ENCODE results near the gene SSBP3.

Gene SSBP3

DNA sequence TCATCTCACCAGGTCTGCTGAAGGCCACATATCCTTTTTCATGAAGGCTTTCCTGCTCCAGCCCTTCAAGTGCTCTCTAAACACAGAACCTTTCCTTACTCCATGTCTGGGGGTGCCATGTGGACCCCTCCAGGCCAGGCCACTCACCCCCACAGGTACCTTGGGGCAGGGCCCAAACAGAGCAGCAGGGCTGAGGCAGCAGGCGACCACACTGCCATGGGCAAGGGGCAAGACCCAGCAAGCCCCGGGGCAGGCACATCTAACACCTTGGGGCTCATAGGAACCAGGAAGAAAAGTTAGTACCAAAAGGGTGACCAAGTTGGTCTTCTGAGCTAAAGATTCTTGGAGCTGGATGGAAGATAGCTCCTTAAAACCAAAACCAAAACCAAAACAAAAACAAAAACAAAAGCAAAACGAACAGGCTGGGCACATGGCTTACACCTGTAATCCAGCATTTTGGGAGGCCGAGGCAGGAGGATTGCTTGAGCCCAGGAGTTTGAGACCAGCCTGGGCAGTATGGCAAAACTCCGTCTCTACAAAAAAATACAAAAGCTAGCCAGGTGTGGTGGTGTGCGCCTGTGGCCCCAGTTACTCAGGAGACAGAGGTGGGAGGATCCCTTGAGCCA, 142.5 kb downstream of the SSBP3 start:
- peak in 1 of 5 donors; percentile 28 for DNase-seq

GRCh38 chr1:54262244-54262643, 143.9 kb downstream of the SSBP3 start:
- no peak for DNase-seq

DNA sequence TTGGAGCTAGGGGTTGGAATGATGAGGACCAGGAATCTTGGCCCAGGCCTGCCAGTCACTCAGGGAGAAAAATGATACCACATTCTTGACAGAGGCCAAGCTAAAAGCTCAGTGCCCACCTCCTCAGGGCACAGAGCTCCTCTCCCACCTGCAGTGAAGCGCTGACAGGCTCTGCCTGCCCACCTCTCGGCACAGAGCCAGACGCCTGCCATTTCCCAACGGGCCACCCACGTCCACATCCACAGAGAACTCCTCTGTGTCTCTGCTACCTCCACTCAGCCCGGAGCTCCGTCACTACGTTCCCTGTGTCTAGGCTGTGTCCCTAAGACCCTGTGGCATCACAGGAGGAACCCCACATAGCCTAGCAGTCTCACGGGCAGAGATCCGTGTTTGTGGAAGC, 145.4 kb downstream of the SSBP3 start:
- DNase-seq = no peak

GRCh38 chr1:54259546-54260140, 146.6 kb downstream of the SSBP3 start:
- DNase-seq = no peak

DNA sequence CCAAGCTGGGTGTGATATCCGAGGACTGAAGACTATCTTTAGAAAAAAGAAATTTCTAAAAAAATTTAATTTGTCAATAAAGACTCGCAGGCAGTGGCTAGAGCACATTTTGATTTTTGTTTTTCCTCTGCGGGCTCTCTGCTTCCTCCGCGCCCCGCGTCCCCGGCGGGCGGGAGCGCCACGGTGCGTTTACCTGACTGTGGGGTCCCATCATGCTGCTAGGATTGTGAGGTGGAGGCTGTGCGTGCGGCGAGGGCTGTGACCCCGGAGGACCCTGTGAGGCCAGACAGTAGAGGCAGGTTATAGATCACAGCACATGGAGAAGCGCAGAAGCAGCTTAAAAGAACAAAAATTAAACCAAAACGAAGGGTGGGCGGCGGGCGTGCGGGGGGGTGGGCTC, 148.3 kb downstream of the SSBP3 start:
- no peak for DNase-seq

GRCh38 chr1:54257346-54257620, 148.9 kb downstream of the SSBP3 start:
- no peak for DNase-seq

GRCh38 chr1:54256522-54257345, 149.5 kb downstream of the SSBP3 start:
- no peak for DNase-seq

- no peak for DNase-seq
Observed at GRCh38 chr1:54255026-54255702, 151.0 kb downstream of the SSBP3 start.

- no peak for DNase-seq
Observed at GRCh38 chr1:54254055-54254454, 152.1 kb downstream of the SSBP3 start.

- DNase-seq = no peak
Observed at GRCh38 chr1:54253480-54253879, 152.7 kb downstream of the SSBP3 start.

- no peak for DNase-seq
Observed at GRCh38 chr1:54252371-54252936, 153.7 kb downstream of the SSBP3 start.

DNA sequence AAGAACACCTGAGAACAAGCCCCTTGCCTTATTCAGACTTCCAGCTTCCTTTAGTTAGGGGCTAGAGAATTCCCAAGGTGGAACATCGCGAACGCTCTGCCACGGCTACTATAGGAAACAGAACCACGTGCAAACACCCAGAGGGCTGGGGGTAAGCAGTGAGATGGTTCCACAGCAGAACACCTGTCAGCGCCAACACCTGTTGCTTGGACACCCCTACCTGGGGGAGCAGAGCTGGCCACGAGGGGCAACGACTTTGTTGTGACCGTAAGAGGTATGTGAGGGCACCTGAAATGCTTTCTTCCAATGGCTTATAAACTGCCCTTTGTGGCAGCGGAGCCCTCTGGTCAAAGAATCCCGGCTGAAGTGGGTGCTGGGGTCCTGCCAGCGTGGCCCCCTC, 155.5 kb downstream of the SSBP3 start:
- no peak for DNase-seq

GRCh38 chr1:54249819-54250435, 156.3 kb downstream of the SSBP3 start:
- no peak for DNase-seq

DNA sequence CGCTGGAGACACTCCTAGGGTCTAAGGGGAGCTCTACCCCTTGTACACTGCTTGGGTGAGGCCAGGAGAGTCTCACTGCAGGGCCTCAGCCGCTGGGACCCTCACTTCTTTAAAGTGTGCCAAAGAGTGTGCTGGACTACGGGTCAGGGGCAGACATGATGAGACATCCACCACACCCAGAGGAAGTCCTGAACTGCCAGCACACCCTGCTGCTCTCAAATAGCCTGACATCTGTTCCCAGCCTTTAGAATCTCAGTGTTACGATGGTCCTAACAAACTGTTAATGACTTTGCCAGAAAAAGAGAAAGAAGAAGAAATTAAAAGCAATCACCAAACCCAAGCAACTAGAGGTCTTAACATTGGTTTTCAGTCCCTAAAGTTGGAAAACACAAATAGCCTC, 157.2 kb downstream of the SSBP3 start:
- no peak for DNase-seq

GRCh38 chr1:54247863-54248515, 158.2 kb downstream of the SSBP3 start:
- no peak for DNase-seq

DNA sequence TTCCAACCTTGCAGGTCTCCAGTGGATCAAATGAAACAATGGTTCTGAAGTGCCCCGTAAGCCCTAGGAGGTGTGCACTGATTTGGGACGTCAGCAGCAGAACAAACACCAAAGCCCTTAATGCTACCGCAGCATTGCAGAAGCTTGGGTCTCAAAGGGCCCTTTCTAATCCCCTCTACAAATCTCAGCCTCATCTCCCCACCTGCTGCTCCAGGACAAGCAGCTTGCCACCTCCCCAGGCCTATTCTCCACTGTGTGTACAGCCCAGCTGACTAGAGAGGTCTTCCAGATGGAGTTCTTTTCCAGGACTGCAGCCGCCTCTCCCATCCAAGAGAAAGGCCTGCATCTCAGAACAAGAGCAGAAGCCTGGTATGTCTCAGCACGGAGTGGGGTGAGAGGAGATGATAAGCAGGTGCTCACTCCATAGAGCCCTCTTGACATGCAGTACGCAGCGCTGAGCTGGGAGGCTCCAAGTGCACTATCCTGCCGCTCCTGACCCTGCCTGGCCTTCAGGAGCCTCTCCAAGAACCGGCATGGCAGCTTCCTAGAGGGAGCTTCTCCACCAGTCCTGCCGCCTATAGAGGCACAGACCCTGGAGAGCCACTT, 160.0 kb downstream of the SSBP3 start:
- DNase-seq = no peak

GRCh38 chr1:54245501-54245900, 160.7 kb downstream of the SSBP3 start:
- DNase-seq = no peak

DNA sequence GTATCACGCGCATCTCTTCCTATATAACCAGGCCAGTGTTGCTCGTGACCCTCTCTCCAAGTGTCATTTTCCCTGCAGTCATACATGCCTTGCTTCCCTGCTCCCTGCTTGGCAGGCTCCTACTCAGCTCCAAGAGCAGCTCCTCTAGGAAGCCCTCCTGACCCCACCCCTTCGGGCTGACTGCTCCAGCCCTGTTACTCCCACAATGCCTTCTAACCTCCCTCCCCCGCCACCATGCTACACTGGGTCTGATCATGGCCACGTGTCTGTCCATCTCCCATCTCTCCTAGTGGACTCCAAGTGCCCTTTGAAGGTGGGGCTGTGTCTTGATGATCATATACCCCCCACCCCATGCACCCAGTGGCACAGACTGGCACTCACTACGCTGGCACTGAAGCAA, 161.5 kb downstream of the SSBP3 start:
- no peak for DNase-seq

- no peak for DNase-seq
Observed at GRCh38 chr1:54243022-54243421, 163.2 kb downstream of the SSBP3 start.

DNA sequence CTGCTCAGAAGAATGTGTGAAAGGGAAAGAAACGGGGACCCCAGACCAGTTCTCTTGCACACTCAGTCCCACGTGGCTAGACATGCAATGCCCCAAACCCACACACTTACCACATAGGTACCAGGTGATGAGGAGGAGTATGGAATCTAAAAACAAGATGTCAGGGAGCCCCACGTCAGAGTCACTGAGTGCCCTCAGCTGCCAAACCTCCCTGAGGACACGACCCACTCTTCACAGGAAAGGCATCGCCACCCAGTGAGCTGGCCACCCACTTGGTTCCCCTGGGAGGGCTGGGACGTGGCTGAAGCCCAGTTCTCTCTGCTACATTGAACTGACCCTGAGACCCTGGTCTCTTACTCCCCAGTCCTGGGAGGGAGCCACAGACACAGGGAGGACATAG, 164.8 kb downstream of the SSBP3 start:
- DNase-seq = no peak

GRCh38 chr1:54240741-54241335, 165.4 kb downstream of the SSBP3 start:
- no peak for DNase-seq

- DNase-seq = no peak
Observed at GRCh38 chr1:54239631-54240031, 166.6 kb downstream of the SSBP3 start.

All from T-helper 1 cell (primary cell).